Endothelial cell of umbilical vein (primary cell): ENCODE measurements around the gene NUDCD3. TPM values are rescaled to one million over a fixed set of nuclear protein-coding genes. Genes with fewer than 3 reads are reported as not detected.

Source experiments
- BruUV-seq: library from RNA; stranded (reverse); fragments of 400-500 nt; replicated peaks from 2 replicates; lab custom pipeline; 2021; lab: Mats Ljungman, UMichigan
- CTCF ChIA-PET: fragments of 300-600, 350-600 bp; sonication (Branson Sonifier 250); formaldehyde crosslinking; loops from one replicate; lab custom pipeline; 2021; ENCODE audit warnings: antibody characterized with exemption, inconsistent platforms; lab: Charles Lee
- POLR2A ChIA-PET: fragments of 300-600, 350-600 bp; sonication (Branson Sonifier 250); formaldehyde crosslinking; loops from one replicate; lab custom pipeline; 2021; ENCODE audit warnings: antibody characterized with exemption, inconsistent platforms; lab: Charles Lee
- DNase-seq: peaks from one replicate; pipeline ENCODE4 v3.0.0-alpha.2; 2011; ENCODE audit warnings: low read depth, low spot score
- FAIRE-seq: peaks from 2 replicates; lab custom pipeline; 2011; peaks lifted over from hg19 to GRCh38; lab: Jason Lieb, UNC
- H2AFZ ChIP-seq: 2 replicates; pipeline ENCODE4 v1.6.0; 2012; ENCODE audit warnings: low read depth, low read length, control low read depth, inconsistent platforms
- H3K27ac ChIP-seq: 2 replicates; pipeline ENCODE4 v1.5.1; 2011; ENCODE audit warnings: low read depth, mild to moderate bottlenecking, control low read depth, low read length, moderate library complexity; ENCODE audit not compliant: insufficient read depth
- H3K27me3 ChIP-seq, 2 experiments: 2 replicates each; pipeline versions ENCODE4 v1.6.0 to v1.6.1; 2011; ENCODE audit warnings: low read length in 2 of 2, mixed read lengths in 1 of 2; ENCODE audit not compliant: control insufficient read depth in 2 of 2, insufficient read depth in 2 of 2
- H3K36me3 ChIP-seq, 2 experiments: 2 replicates in 1 of 2; 3 replicates in 1 of 2; pipeline ENCODE4 v1.5.1; 2011; ENCODE audit warnings: low read length in 2 of 2, mild to moderate bottlenecking in 1 of 2, moderate library complexity in 1 of 2; ENCODE audit not compliant: control insufficient read depth in 2 of 2, insufficient read depth in 2 of 2; ENCODE audit errors: extremely low read depth in 1 of 2
- H3K4me1 ChIP-seq: 3 replicates; pipeline ENCODE4 v1.5.1; 2011; ENCODE audit warnings: mild to moderate bottlenecking, low read length; ENCODE audit not compliant: control insufficient read depth, insufficient read depth; ENCODE audit errors: extremely low read depth
- H3K4me2 ChIP-seq: 2 replicates; pipeline ENCODE4 v1.6.1; 2011; ENCODE audit warnings: low read length, control low read depth, mixed read lengths; ENCODE audit not compliant: insufficient read depth
- H3K4me3 ChIP-seq, 3 experiments: fragments of 200-600 bp in 1 of 3; sonication (generic), shearing (Covaris generic) in 1 of 3; replicated peaks in 1 of 3; 2 replicates each; pipeline ENCODE4 v1.5.1; 2011 to 2016; ENCODE audit warnings: control low read depth in 3 of 3, low read length in 3 of 3, mild to moderate bottlenecking in 2 of 3, inconsistent platforms in 1 of 3, low read depth in 1 of 3, moderate library complexity in 1 of 3; ENCODE audit not compliant: insufficient read depth in 1 of 3
- H3K79me2 ChIP-seq: 2 replicates; pipeline ENCODE4 v1.6.0; 2012; ENCODE audit warnings: low read length, inconsistent platforms; ENCODE audit not compliant: control insufficient read depth, insufficient read depth
- H3K9ac ChIP-seq: replicated peaks from 2 replicates; pipeline ENCODE3; 2011; ENCODE audit warnings: low read length, control low read depth; ENCODE audit not compliant: insufficient read depth; ENCODE audit errors: extremely low read depth
- H3K9me1 ChIP-seq: replicated peaks from 3 replicates; pipeline ENCODE4 v1.6.0; 2011; ENCODE audit warnings: mild to moderate bottlenecking, low read length; ENCODE audit not compliant: control insufficient read depth, insufficient read depth; ENCODE audit errors: extremely low read depth
- H3K9me3 ChIP-seq: replicated peaks from 2 replicates; pipeline ENCODE4 v1.5.1; 2012; ENCODE audit warnings: low read length, inconsistent platforms; ENCODE audit not compliant: control insufficient read depth, insufficient read depth
- H4K20me1 ChIP-seq: replicated peaks from 2 replicates; pipeline ENCODE3; 2011; ENCODE audit warnings: mild to moderate bottlenecking, low read length; ENCODE audit not compliant: control insufficient read depth, insufficient read depth; ENCODE audit errors: extremely low read depth
- EZH2 ChIP-seq: IDR thresholded peaks from 2 replicates; pipeline ENCODE4 v1.6.1; 2012; ENCODE audit warnings: borderline replicate concordance, low read depth, mild to moderate bottlenecking, moderate library complexity, low read length, inconsistent platforms; ENCODE audit not compliant: severe bottlenecking
- FOS ChIP-seq: IDR thresholded peaks from 2 replicates; pipeline ENCODE4 v1.6.1; 2011; ENCODE audit warnings: mild to moderate bottlenecking, low read length, moderate library complexity, borderline replicate concordance; ENCODE audit not compliant: insufficient read depth
- GATA2 ChIP-seq: IDR thresholded peaks from 2 replicates; pipeline ENCODE4 v1.7.0; 2011; ENCODE audit warnings: low read depth, mild to moderate bottlenecking, moderate library complexity, mixed read lengths, low read length; ENCODE audit not compliant: insufficient read length, insufficient read depth
- JUN ChIP-seq: IDR thresholded peaks from 2 replicates; pipeline ENCODE4 v1.6.1; 2011; ENCODE audit warnings: borderline replicate concordance, low read depth; ENCODE audit not compliant: insufficient read length, insufficient read depth
- MYC ChIP-seq: IDR thresholded peaks from one replicate; pipeline ENCODE4 v1.6.1; 2011; ENCODE audit warnings: mild to moderate bottlenecking, low read depth, low read length
- POLR2A ChIP-seq: IDR thresholded peaks from 2 replicates; pipeline ENCODE4 v1.6.1; 2012; ENCODE audit warnings: low read depth, mild to moderate bottlenecking, control low read depth, low read length
- POLR2AphosphoS5 ChIP-seq: IDR thresholded peaks from 2 replicates; pipeline ENCODE4 v1.6.1; 2012; ENCODE audit warnings: low read depth, mild to moderate bottlenecking, control low read depth, low read length, moderate library complexity; ENCODE audit not compliant: insufficient read depth
- dilution Hi-C: fragments of 300-500 bp; cut with MboI; formaldehyde crosslinking; loops from one replicate; pipeline ENCODE4 v1.15.0; 2019; ENCODE audit warnings: low sequenced_read_pairs; ENCODE audit not compliant: extremely low pct_ligation_motif_present
- intact Hi-C: fragments of 100-400 bp; cut with micrococcal nuclease; formaldehyde crosslinking; loops from one replicate; pipeline ENCODE4 v1.10.0; 2022
- polyA plus RNA-seq, 4 experiments: library from polyadenylated mRNA; depleted of rRNA in 3 of 4; stranded (reverse) in 3 of 4; unstranded in 1 of 4; fragments of >200 nt; gene quantifications; 2 replicates each; pipeline versions ENCODE4 v1.2.1 to v1.2.3, GENCODE V29; 2011 to 2012; ENCODE audit warnings: missing spikeins in 1 of 4
- total RNA-seq: library from RNA; stranded (reverse); gene quantifications from 2 replicates; pipeline ENCODE4 v1.2.3, GENCODE V29; 2021
- TF ChIP-seq, protein P1 (sequence below), 2 donors: IDR thresholded peaks; 1 replicate in 1 of 2; 2 replicates in 1 of 2; pipeline ENCODE4 v1.5.1; 2011; ENCODE audit warnings: low read length in 2 of 2, mild to moderate bottlenecking in 2 of 2, moderate library complexity in 2 of 2, control low read depth in 1 of 2, inconsistent platforms in 1 of 2, low read depth in 1 of 2; ENCODE audit not compliant: insufficient read depth in 1 of 2; ENCODE audit errors: extremely low read depth in 1 of 2
- TF ChIP-seq, protein P2 (sequence below): IDR thresholded peaks from 2 replicates; pipeline ENCODE4 v1.6.1; 2011; ENCODE audit not compliant: insufficient read depth, insufficient read length

The NUDCD3 gene
- total and polyA plus RNA-seq, 2 donors (not counting 3 experiments of a cell fraction or from before 2014, with no cell fraction given): 50.6 to 137 TPM

DNA sequence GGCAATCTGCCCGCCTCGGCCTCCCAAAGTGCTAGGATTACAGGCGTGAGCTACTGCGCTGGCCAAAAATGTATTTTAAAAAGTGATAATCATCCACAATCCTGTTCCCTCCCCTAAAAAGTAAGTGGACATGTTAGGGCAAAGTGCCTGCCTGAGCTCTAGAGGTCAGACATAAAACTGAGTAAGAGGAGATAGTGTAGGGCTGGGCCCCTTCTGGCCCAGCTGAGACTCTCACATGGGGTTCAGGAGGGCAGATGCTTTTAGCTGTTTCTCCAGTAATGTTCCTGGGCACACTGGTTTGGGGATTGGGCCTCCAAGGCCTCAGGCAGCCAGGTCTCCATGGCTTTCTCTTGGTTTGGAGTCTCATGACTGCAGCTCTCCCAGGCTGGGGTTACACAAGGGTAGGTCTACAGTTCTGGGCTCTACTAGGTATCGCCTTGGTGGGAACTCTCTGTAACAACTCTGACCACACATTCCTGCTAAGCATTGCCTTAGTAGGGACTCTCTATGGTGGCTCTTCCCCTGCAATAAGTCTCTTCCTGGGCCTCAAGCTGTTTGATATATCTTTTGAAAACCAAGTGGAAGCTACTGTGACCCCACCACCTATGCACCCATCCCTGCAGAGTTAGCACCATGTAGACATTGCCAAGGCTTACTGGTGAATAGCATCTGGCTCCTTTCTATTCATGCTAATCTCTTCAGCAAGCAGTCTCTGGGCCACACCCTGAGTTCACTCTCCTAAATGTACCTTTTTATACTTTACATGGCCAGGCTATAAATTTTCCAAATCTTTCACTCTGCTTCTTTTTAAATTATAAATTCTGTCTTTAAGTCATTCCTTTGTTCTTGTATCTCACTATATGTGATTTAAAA lies 6.9 kb upstream of the NUDCD3 start:
- Histone ChIP-seq H3K4me1 (no peaks in the 10 kb centered on the region), H2AFZ (no peak overlapping the region), H3K4me3 (no peak overlapping the region), H3K9me1 (no peaks in the 10 kb centered on the region), H3K9ac (no peak overlapping the region), H4K20me1 (no peaks in the 10 kb centered on the region), H3K79me2 (no peaks in the 10 kb centered on the region), H3K9me3 (no peaks in the 10 kb centered on the region), H3K36me3 (no peaks in the 10 kb centered on the region), H3K27ac (no peak overlapping the region), H3K27me3 (peaks cover 0 to 11% of the 10 kb centered on the region in 2 experiments), H3K4me2 (no peak overlapping the region)
- ChIA-PET CTCF (interaction anchor here (1.2 kb wide), 1 partner anchor 37 kb away, joined by 3 read pairs; no protein-coding TSS in a partner anchor), POLR2A (no interaction called here)
- FAIRE-seq (no peak), DNase-seq (no peak)
- dilution Hi-C loops: no loop called here
- TF ChIP-seq EZH2 (no peak), JUN (no peak), POLR2A (no peak), MYC (no peak), FOS (no peak), POLR2AphosphoS5 (no peak), GATA2 (no peak)
- TF ChIP-seq, protein P1, sequence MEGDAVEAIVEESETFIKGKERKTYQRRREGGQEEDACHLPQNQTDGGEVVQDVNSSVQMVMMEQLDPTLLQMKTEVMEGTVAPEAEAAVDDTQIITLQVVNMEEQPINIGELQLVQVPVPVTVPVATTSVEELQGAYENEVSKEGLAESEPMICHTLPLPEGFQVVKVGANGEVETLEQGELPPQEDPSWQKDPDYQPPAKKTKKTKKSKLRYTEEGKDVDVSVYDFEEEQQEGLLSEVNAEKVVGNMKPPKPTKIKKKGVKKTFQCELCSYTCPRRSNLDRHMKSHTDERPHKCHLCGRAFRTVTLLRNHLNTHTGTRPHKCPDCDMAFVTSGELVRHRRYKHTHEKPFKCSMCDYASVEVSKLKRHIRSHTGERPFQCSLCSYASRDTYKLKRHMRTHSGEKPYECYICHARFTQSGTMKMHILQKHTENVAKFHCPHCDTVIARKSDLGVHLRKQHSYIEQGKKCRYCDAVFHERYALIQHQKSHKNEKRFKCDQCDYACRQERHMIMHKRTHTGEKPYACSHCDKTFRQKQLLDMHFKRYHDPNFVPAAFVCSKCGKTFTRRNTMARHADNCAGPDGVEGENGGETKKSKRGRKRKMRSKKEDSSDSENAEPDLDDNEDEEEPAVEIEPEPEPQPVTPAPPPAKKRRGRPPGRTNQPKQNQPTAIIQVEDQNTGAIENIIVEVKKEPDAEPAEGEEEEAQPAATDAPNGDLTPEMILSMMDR (IDR thresholded peaks at IDR 0.05; ENCODE audit: extremely low read depth in 1 of 2, insufficient read depth in 1 of 2, low read depth in 1 of 2, low read length in 2 of 2): no peak
- TF ChIP-seq, protein P2, sequence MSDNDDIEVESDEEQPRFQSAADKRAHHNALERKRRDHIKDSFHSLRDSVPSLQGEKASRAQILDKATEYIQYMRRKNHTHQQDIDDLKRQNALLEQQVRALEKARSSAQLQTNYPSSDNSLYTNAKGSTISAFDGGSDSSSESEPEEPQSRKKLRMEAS: no peak
- intact Hi-C loops: no loop called here
- no TSS peak for BruUV-seq
